ENCODE data around the gene HNRNPD. TPM values are rescaled to one million over a fixed set of nuclear protein-coding genes. Genes with fewer than 3 reads are reported as not detected.

HNRNPD gene
- total RNA-seq, 1 donor from 2014 or later: 28.4 TPM

Other genes starting within 250 kb of the HNRNPD start
- 232 and 284 TPM in 2 replicates for gene HNRNPDL, start 56.5 kb upstream of the HNRNPD start, total RNA-seq
- 41.1 and 44.8 TPM in 2 replicates for gene ENOPH1, start 56.6 kb upstream of the HNRNPD start, total RNA-seq
- 0.05 and 1.5 TPM in 2 replicates for gene TMEM150C, start 188.0 kb upstream of the HNRNPD start, total RNA-seq

Measured in myocyte (in vitro differentiated cells).